GM18526 (cell line): ENCODE results near the gene STIL.

Experiments used
- POLR2A ChIP-seq: IDR thresholded peaks from 3 replicates; pipeline ENCODE4 v1.6.1; 2011; ENCODE audit not compliant: insufficient read length; ENCODE audit errors: extremely low read depth

Gene STIL

DNA sequence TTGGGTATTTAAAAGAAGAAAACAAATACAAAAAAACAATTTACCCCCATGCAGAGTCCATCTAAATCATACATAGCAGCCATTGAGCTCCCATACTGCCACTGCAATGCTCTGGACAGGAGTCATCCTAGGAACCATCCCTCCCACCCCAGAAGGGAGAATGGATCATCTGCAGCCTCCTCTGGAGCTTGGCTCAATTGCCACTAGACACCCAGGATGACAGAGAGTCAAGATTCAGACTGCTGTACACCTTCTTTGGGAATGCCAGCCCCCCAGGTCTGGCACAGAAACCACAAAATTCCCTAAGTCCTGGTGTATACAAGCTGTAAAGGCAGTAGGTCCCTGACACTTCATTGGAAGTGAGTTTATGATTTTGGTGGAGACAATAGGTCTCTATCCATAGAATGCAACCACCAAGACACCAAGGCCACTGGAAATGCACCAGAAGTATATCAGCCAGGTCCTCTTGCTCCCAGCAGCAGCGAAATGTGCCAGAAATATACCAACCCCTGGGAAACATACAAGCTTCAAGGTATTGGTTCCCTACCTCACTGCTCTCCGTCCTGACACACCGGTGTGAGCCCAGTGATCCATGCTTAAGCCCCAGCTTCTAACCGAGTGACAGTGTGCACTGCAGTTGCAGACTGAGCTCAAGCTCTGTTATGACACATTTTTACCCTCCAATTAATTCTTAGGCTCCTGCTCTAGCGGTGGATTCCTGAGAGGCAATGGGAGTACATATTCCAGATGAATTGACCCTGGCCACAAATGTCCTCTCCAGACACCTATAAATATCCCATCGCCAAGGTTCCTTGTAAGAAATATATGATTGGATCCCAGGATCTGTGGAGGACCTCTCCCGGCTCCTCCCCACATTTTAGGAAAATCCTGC is 86.4 kb downstream of the STIL start:
- no peak for TF ChIP-seq POLR2A

DNA sequence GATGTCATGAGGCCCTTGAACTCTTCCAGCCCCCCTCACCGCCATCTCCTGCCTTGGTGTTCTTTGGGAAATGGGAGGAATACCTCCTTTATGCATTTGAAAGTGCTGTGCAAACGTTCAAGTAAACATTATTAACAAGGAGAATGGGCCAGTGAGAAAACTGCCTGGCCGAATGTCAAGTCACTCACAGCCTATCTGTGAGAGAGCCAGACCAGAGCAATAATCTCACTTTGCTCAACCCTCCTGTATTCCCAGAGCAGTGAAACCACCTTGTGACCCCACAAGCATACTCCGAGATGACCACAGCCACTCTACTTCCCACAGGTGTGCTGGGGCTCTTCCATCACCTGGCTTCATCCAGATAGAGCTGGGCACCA is 87.1 kb downstream of the STIL start:
- no peak for TF ChIP-seq POLR2A

DNA sequence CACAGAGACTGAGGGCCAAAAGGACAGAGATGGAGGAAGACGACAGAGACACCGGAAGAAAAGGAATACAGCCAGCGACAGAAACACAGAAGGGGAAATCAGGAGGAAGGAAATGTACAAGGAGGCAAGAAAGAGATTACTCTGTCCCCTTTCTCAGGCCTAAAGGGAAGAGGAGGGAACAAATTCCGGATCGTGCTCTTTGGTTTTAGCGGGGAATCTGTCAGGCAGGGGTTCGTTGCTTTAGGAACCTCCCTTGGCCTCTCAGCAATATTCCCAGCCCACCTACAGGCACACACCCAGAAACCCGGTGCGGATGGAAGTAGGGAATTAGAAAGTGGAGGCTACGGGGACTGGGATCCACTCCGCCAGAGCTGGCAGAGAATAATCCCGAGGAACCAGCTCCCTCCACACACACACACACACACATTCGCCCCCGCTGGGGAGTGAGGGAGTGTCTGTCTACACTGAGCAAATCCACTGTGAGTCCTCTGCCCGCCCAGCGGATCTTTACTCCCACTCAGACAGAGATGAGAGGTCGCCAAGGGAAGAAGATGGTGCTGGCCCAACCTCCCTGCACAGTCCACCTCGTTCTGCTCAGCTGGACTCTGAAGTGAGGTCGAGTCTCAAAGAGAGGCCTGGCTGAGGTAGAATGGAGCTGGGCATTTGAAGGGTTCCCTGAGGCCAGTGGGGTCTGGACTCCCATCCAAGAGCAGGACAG is 87.7 kb downstream of the STIL start:
- no peak for TF ChIP-seq POLR2A

DNA sequence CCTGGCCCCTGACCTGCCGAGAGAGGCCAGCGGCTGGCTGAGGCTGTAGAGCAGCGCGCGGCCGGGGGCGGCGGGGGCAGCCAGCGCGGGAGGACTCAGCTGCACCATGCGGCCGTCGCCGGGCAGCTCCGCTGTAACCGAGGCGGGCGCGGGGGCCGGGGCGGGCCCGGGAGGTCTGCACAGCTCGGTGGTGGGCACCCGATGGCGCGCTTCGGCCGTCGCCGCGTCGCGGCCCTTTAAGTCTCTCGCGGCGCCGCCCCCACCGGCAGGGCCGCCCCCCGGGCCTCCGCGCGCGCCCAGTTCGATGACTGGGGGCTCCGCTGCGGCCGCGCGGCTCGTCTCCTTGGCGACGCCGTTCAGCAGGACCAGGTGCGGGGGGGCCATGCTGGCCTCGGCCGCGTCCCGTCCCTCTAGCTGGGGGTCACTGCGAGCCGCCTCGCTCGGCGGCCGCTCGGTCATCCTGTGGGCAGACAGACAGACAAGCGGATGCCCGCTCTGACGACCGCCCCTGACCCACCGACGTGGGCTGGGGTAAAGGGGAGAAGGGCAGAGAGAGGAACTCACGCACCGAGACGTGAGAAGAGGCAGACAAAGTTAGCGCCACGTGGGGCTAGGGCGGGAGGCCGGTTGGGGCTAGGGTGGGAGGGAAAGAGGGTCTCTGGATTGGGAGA is 88.4 kb downstream of the STIL start:
- no peak for TF ChIP-seq POLR2A

DNA sequence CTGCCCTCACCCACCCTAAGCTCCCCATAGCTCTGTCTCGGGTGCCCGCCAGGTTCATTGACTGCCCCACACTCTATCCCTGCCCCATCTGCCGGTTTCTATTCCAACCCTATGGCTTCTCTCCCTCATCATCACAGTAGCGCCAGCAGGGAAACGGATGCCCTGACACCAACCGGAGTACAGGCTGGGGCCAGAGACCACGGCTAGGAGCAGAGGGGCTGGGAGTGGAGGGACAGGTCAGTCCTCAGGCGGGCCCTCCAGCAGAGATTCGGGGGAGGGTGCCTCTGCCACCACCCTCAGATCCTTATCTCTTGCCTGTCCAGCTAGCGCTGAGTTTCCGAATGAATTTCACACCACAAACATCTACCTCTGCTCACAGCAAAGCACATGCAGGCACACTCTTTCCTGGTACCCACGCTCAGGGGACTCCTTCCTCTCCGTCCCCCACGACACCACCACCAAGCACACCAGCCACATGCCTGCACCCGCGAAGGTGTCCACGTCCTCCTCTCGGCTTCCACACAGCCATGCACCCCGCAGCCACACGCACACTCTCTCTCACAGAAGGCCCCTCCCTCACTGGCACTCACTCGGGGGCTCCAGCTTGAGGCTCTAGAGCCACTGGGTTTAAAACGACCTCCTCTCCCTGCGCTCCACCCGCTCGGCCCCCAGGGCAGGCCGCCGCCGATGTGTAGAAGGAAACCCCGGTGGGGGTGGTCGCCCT is 89.1 kb downstream of the STIL start:
- TF ChIP-seq POLR2A: no peak

DNA sequence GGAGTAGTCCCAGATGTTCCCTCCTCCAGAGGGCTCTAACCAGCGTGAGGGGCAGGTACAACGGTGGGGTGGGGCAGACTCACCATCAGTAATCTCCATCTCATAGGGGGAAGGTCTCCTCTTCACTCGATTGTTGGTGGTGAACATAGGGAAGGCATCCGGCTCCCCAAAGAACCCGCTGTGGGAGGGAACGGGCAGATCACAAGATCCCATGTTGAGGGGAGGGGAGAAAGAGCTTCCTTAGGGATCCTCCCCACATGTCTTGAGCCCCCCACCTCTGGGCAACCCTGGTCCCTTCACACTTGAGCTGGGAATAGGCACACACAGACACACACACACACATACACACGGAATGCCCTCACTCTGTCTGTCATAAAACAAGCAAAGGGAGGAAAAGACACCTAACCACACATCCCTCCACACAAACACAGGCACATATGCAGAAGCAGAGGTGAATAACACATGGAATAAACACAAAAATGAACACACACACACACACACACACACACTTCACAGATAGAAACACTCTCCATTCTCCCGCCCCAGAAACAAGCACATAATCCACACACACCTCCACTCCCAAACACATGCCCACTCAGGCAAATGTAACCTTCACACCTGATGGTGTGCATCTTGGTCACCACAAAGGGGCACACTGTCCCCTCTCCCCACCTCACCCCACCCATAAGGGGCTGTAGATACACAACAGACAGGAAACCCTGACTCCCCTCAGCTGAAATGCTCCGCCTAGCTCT is 89.8 kb downstream of the STIL start:
- TF ChIP-seq POLR2A: no peak

DNA sequence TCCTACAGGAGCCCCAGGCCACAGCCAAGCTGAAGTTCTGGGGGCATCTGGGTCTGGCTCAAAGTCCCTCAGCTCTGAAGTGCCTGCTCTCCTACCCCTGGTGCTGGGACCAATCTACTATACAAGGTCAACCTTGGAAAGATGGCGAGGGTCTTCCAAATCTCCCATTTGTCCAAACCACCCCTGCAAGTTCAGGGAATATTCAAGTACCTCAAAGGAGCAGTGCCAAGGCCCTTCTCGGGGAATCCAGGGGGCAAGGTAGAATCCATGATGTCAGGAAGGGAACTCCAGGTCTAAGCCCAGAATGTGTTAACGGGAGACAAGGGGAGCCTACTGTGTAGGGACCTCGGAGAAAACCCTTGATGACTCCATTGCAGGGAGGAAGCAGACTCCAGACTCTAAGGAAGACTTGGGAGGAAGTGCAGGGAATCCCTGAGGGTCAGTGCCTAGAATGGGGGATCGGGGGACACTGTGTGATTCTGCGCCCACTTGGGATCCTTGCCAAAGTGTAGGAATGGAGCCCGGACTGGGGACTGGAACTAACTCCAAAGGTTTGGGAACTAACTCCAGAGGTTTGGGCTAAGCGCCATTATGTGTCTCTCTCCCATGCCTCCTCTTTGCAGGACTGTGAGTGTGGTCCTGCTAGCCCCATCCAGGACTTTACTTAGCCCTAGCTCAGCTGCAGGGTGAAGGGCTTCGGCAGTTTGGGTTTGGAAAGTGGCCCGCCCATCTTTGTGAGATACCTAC is 90.6 kb downstream of the STIL start:
- no peak for TF ChIP-seq POLR2A

DNA sequence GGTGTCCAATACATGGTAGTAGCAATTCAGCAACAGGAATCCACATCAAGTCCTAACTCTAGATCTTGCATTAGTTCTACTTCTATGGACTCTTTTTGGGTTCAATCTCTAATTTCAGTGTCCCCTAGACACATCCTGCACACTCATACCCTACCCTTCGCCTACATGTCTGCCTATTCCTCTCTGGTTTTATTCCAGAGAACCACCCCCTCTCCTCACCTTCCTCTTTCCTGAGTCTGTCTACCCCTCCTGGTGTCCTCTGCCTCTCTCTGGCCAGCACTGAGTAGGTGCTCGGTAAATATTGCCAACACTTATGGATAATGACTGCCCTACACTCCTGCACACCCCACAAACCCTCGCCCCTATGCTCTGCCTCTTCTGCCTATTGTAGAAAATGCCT is 91.5 kb downstream of the STIL start:
- TF ChIP-seq POLR2A: no peak

DNA sequence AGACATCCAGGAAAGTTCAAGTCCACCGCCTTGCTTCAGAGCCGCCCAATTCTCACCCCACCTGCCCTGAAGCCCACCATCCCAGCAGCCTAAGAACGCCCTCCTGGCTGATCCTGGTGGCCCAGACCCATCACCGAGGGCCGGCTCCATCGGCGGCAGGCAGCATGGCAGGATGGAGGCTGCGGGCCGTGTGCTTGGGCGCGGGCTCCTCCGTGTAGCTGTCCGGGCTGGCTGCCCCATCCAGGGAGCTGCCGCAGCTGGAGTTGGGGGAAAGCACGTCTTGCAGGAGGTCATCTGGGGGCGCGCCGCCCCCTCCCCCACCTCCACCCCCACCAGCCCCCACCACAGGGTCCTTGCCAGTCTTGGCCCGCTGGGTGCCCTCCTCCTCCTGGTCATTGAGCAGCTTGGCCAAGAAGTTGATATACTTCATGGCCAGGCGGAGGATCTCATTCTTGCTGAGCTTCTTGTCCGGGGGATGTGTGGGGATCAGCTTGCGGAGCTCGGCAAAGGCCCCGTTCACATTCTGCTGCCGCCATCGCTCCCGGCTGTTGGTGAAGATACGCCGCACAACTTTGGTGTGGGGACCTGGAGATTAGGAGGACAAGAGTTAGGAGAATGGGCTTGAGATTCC is 94.2 kb downstream of the STIL start:
- no peak for TF ChIP-seq POLR2A

DNA sequence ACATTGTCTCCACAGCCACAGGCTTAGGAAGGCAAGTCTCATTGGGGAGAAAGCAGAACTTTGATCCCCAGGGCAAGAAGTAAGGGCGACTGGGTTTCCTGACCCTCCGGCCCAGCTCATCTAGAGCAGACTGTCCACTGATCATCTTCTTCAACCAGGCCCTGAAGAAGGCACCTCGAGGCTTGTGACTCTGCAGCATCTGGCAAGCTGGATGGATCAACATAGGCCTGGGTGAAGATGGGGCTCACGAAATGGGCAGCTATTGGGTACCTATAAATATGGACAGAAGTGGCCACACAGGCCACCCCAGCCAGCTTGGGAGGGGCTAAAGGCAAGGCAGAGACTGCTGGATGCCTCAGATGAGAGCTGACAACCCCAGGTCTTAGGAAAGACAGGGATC is 94.9 kb downstream of the STIL start:
- no peak for TF ChIP-seq POLR2A

DNA sequence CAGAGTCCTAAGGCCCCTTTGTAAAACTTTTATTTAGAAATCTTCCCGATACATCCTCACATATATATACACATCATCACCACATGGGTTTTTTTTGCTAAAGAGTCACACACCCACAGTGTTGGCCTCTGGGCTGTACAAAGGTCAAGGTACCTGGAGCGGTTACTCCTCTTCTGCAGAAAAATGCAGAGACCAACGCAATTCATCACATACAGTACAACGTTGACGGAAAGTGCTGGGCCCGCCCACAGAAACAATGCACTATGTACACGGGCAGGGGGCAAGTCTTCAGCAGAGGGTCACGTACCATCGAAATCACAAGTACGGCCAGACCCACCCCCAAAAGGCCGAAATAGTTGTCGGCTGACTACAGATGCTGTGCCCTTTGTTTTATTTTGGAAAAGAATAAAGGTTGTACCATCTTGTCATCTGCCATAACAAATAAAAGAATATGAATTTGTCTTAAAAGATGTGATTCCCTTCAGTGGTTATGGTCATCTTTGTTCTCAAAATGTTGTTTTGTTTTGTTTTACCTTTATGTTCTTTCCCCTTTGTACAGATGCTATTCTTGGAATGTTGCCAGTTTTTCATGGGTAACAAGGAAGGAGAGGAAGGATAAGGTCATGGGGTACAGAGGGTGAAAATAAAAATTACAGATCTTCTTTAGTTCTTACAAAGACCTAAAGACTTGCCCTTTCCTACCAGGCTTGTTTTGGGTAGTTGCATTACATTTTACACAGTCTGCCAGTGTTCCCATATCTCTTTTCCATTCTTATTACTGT is 97.5 kb downstream of the STIL start:
- TF ChIP-seq POLR2A: no peak

DNA sequence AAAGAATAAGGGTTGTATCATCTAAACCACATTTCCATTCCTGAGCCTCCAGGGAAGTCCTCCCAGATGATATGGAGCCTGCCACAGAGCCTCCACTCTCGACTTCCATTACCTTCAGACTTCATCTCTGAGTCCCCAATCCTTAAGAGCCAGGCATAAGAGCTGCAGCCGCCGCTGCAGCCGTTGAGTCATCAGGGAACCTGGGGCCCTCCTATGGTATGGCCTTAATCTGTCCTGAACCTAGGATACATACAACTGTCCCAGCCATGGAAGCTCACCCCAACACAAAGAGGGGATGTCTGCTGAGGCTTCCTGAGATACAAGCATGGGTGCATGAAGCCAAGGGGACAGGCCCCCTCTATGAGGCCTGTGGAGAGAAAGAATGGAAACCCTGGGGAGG is 98.2 kb downstream of the STIL start:
- TF ChIP-seq POLR2A: no peak

DNA sequence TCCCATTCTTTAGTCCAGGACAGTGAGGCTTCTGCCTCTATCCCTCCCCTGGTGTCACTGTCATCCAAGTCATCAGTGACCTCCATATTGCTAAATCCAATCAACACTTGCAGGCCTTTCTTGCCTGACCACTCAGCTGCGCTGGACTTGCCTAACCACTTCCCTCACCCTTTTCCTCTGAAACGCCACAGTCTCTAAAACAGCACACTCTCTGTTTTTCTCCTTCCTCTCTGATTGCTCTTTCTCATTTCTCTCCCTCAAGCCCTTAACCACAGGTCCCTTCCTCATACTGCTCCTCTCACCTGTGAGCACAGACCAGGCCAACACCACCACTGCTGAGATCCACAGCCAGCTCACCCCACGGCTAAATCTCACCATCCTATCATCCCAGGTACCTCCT is 99.4 kb downstream of the STIL start:
- TF ChIP-seq POLR2A: no peak
